Measurements from ENCODE around the gene RAB3GAP1.

GRCh38 chr2:135169900-135170753, 118.0 kb downstream of the RAB3GAP1 start:
- TF ChIP-seq, protein P1, sequence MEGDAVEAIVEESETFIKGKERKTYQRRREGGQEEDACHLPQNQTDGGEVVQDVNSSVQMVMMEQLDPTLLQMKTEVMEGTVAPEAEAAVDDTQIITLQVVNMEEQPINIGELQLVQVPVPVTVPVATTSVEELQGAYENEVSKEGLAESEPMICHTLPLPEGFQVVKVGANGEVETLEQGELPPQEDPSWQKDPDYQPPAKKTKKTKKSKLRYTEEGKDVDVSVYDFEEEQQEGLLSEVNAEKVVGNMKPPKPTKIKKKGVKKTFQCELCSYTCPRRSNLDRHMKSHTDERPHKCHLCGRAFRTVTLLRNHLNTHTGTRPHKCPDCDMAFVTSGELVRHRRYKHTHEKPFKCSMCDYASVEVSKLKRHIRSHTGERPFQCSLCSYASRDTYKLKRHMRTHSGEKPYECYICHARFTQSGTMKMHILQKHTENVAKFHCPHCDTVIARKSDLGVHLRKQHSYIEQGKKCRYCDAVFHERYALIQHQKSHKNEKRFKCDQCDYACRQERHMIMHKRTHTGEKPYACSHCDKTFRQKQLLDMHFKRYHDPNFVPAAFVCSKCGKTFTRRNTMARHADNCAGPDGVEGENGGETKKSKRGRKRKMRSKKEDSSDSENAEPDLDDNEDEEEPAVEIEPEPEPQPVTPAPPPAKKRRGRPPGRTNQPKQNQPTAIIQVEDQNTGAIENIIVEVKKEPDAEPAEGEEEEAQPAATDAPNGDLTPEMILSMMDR (IDR thresholded peaks at IDR 0.05), result no peak
- TF ChIP-seq ZFX (IDR thresholded peaks at IDR 0.05; ENCODE audit: borderline replicate concordance), result no peak

All from 22Rv1 (cell line).